Stimulated activated CD4-positive, alpha-beta T cell treated with anti-CD3 and anti-CD28 coated beads, Interleukin-1b, Interleukin-23, amount 100 ng/mL, for 24 hours (primary cell): Measurements from ENCODE around the gene SCUBE1.

Source experiments
- DNase-seq, 4 experiments: peaks; one replicate each; pipeline ENCODE4 v3.0.0-alpha.2; 2020; ENCODE audit warnings: low read depth in 4 of 4, low spot score in 1 of 4

The SCUBE1 gene

GRCh38 chr22:43222262-43222661, 120.9 kb downstream of the SCUBE1 start:
- no peak for DNase-seq

GRCh38 chr22:43220625-43221380, 122.4 kb downstream of the SCUBE1 start:
- DNase-seq: no peak

- no peak for DNase-seq
Measured at GRCh38 chr22:43218786-43219185, 124.4 kb downstream of the SCUBE1 start.

- no peak for DNase-seq
Measured at GRCh38 chr22:43217285-43218030, 125.7 kb downstream of the SCUBE1 start.

DNA sequence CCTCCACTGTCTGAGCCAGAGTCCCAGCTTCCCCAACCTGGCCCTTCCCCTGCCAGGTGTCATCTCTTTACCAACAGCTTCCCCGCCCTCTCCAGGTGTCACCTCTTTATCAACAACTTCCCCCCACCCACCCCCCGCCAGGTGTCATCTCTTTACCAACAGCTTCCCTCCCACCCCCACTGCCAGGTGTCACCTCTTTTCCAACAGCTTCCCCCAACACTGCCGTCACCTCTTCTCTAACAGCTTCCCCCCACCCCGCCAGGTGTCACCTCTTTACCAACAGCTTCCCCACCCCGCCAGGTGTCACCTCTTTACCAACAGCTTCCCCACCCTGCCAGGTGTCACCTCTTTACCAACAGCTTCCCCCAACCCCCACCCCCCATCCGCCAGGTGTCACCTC, 126.4 kb downstream of the SCUBE1 start:
- no peak for DNase-seq

- no peak for DNase-seq
Measured at GRCh38 chr22:43213962-43214361, 129.2 kb downstream of the SCUBE1 start.

DNA sequence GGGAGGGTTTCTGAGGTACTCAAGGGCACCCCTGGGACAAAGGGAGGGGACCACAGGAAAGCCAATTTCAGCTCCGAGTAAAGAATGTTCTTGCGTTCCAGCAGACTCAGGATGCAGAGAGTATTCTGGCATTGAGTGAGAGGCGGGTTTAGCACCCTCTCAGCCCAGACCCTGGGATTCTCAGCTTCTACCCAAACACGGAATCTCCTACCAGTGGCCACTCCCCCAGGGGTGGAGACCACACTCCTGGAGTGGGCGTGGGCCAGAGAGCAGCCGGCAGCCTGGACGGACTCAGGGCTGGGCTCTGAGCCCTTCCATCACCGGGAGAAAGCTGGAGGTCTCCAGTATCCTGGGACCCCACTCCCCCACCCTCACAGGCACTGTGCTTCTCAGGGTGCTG, 130.1 kb downstream of the SCUBE1 start:
- no peak for DNase-seq

DNA sequence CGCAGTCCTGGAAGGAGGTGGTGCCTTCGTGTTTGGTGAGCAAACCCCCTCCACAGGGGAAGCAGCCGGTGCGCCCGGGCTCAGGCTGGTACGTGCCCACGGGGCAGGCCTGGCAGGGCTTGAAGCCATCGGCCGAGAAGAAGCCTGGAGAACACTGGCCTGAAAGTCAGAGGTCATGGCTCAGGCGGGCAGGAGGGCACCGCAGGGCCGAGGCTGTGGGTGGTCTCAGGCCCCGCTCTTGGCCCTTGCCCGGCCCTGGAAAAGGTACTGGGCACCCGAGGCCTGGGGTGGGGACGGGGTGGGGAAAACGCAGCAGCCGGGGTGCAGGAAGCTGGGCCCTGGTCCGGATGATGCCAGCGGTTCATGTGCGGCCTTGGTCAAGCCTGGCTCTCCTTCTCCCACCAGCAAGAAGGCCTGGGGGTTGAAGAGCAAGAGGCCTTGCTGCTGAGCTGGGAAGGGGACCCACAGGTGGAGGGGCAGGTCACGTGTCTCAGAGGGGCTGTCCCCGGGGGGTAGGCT, 130.7 kb downstream of the SCUBE1 start:
- no peak for DNase-seq

GRCh38 chr22:43211941-43212433, 131.2 kb downstream of the SCUBE1 start:
- no peak for DNase-seq

- DNase-seq: no peak
Measured at GRCh38 chr22:43210631-43211515, 132.3 kb downstream of the SCUBE1 start.

GRCh38 chr22:43209971-43210370, 133.2 kb downstream of the SCUBE1 start:
- DNase-seq: no peak

- DNase-seq: no peak
Measured at GRCh38 chr22:43209523-43209890, 133.7 kb downstream of the SCUBE1 start.

DNA sequence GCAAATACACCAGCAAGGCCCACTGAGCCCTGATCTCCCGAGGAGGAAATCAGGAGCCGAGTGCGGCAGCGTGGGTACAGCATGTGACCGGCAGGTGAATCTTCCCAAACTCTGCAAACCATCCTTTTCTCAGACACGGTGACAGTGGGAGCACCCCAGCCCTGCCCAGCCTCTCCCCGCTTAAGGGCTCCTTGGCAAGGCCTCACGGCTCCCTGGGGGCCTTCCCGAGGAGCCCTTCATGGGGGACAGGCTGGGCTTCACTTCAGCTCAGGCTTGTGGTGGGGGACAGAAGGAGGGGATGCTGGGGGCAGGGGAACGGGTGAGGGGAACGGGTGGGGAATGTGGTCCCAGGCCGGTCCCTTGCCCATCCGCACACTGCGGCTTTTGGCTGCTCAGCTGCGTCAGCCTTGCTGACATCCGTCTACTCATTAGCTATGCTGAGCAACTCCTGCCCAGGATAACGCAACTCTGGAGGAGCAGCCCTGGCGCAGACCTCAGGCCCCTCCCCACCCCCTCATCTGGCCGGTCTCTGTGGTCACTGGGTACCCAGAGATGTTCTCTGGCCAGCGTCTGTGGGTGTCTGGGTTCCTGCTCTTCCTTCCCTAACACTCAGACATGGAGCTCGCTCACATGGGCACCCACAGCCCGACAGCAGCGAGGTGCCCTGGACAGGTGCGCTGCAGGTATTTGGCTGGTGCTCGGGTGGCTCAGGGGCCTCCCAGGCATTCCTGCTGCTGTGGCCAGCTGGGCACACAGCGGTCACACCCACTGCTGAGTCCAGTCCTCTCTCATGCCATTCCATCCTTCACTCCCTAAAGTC, 134.3 kb downstream of the SCUBE1 start:
- no peak for DNase-seq

DNA sequence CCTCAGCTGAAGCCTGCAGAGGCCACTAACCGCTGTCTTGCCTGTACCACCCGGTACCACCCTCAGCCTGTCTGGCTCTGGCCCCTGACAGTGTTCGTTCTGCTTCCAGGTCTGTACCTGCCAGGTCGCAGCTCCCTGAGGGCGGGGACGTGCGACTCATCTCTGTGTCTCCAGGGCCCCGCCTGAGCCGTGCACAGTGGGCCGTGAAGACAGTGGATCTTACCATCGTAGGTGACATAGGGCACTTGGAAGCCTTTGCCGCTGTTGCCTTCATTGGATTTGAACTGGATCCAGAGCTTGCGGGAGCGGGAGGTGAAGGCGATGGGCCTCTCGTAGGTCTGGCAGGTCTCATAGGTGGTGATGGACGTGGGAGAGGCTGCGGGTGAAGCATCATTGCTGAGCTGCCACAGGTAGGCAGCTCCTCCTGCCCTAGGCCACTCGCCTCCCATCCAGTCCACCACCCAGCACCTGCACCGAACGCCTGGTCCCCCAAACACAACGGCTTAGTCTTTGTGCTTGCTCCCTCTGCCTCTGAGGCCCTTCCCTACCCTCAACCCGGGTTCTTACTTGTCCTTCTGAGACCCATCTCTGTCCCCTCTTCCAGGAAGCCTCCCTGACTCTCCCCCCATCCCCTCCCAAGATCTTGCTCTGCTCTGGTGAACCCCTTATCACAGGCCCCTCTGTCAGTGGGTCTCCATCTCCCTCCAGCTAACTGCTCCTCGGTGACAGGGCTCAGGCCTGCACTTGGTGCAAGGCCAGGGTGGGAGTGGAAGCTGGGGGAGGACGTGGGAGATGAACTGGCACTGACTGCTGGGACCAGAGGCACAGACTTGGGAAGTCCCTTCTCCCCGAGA, 135.1 kb downstream of the SCUBE1 start:
- no peak for DNase-seq

DNA sequence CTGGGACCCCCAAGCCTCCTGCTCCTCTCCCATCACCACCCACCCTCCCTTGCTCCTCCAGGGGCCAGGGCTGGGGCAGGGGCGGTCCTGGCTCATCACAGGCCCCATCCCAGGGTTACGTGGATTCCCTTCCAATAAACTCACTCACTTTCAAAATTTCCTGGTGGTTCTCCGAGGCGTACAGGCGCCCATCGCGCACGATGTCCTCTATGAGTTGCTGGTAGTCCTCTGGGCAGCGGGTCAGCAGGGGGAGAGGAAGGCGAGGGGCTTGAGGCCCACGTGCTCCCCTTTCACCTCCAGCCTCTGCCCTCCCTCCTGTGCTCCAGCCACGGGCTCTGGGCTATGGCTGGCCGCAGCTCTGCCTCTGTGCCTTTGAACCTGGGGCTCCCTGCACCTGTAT, 135.8 kb downstream of the SCUBE1 start:
- no peak for DNase-seq

DNA sequence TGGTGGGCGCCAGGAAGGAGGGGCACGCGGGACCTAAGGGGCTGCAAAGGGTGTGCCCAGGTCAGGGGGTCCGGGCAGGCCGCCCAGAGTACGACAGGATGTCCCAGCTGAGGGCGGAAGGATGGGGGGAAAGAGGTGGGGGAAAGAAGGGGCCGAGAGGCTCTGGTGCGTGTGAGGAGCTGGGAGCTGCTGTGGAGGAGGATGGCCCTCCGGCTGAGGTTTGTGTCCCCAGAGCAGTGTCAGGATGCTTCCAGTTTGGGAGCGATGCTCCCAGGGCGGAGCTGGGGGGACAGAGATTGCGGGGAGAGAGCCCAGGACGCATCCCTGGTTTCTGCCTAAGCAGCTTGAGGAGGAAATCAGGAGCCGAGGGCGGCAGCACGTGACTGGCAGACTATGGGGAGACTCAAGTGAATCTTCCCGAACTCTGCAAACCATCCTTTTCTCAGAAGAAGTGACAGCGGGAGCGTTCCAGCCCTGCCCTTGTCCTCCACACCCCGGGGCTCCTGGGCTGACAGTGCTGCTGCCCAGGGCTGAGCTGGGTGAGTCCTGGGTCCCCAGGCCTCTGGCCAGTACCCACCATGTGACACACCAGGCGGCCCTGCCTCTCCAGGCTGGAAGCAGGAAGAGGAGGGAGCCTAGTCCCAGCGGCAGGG, 136.5 kb downstream of the SCUBE1 start:
- no peak for DNase-seq

- DNase-seq: no peak
Measured at GRCh38 chr22:43205748-43206508, 137.2 kb downstream of the SCUBE1 start.

DNA sequence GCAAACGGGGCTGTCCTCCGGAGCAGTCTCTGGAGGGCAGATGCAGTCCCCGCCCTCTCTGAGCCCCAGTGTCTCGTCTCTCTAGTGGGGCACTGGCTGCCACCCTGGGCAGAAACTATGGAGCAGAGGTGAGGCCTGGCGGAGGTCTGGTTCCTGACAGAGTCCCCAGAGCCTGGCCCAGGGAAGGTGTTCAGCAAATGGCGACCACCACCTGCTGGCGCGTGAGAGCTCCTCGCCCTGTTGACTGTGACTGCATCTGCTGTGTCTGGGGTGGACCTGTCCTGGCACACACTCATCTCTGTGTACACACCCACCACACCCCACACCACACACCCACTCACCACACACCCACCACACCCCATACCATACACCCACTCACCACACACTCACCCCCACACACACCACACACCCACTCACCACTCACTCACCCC, 137.9 kb downstream of the SCUBE1 start:
- DNase-seq: no peak
